HFF-Myc (cell line): Measurements from ENCODE around the gene NMNAT2.

Source experiments
- DNase-seq: peaks from one replicate; pipeline ENCODE4 v3.0.0-alpha.2; 2011; ENCODE audit warnings: low read depth; ENCODE audit errors: extremely low read depth
- H3K4me3 ChIP-seq: replicated peaks from 2 replicates; pipeline ENCODE4 v1.5.1; 2011; ENCODE audit warnings: low read depth, mild to moderate bottlenecking, control low read depth, low read length
- CTCF ChIP-seq: IDR thresholded peaks from 2 replicates; pipeline ENCODE4 v1.5.1; 2012; ENCODE audit warnings: mild to moderate bottlenecking, low read depth, low read length, control low read depth; ENCODE audit errors: missing control alignments

The NMNAT2 gene

GRCh38 chr1:183288583-183288982 lies 129.6 kb downstream of the NMNAT2 start:
- DNase-seq: no peak
- no peak overlapping the region for H3K4me3 ChIP-seq
- no peak for TF ChIP-seq CTCF

GRCh38 chr1:183287191-183287675 lies 130.9 kb downstream of the NMNAT2 start:
- DNase-seq: no peak
- no peak for TF ChIP-seq CTCF
- no peak overlapping the region for H3K4me3 ChIP-seq

- no peak for TF ChIP-seq CTCF
- DNase-seq: no peak
- no peak overlapping the region for H3K4me3 ChIP-seq
Measured at GRCh38 chr1:183285746-183286145, 132.4 kb downstream of the NMNAT2 start.

GRCh38 chr1:183285256-183285655 lies 132.9 kb downstream of the NMNAT2 start:
- no peak overlapping the region for H3K4me3 ChIP-seq
- TF ChIP-seq CTCF: no peak
- DNase-seq: no peak

- no peak for TF ChIP-seq CTCF
- no peak overlapping the region for H3K4me3 ChIP-seq
- DNase-seq: no peak
Measured at GRCh38 chr1:183284086-183284485, 134.1 kb downstream of the NMNAT2 start.

GRCh38 chr1:183283286-183283685 lies 134.9 kb downstream of the NMNAT2 start:
- TF ChIP-seq CTCF: no peak
- no peak overlapping the region for H3K4me3 ChIP-seq
- DNase-seq: no peak

- no peak overlapping the region for H3K4me3 ChIP-seq
- no peak for TF ChIP-seq CTCF
- no peak for DNase-seq
Measured at GRCh38 chr1:183282101-183282855, 135.9 kb downstream of the NMNAT2 start.
